ENCODE results near the gene CDCA4.
"Not testable (repeated sequence)": the region's sequence is repeated elsewhere in the genome, so short reads cannot be mapped to it uniquely, and the experiment has no call there.

CDCA4 gene

DNA sequence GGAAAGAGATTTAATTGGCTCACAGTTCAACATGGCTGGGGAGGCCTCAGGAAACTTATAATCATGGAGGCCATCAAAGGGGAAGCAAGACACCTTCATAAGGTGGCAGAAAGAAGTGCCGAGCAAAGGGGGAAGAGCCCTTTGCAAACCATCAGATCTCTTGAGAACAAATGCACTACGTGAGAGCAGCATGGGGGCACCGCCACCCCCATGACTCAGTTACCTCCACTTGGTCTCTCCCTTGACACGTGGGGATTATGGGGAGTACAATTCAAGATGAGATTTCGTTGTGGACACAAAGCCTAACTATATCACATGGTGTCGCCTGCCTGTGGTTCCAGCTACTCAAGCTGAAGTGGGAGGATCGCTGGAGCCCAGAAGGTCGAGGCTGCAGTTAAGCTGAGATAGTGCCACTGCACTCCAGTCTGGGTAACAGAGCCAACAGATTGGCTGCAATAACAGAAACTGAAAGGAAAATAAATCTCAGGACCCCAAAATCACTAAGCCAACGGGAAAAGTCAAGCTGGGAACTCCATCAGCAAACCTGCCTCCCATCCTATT is 10.0 kb upstream of the CDCA4 start:
- no peak for DNase-seq

DNA sequence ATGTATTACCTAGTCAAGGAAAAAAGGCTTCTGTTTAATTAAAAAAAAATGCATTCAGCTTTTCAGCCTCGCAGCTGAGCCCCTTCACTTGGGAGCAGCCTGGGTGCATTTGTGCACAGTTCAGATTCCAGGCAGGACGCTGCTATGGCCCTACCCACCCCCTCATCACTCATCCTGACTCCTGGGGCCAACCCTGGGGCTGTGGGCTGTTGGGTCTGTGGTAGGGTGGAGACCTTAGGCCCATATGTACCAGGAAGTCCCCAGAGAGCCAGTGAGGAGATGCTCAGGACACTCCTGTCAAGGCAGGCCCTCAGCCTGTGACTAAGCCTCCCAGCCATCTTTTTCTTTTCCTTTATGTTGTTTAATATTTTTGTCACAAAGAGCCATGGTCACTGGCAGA is 9.3 kb upstream of the CDCA4 start:
- no peak for DNase-seq

DNA sequence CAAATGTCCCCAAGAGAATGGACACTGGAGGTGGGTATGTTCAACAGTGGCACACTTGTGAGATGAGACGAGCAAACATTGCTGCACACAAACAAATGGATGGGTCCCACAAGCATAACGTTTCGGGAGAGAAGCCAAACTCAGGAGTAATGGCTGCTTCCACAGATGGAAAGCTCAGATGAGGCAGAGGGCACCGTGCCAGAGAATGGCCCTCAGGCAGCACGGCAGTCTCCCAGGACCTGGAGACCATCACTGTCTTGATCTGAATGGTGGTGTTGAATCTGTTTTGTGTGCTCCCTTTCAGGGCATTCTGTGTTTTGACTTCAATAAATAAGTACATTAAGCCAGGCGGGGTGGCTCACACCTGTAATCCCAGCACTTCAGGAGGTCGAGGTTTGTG is 8.5 kb upstream of the CDCA4 start:
- no peak for DNase-seq

DNA sequence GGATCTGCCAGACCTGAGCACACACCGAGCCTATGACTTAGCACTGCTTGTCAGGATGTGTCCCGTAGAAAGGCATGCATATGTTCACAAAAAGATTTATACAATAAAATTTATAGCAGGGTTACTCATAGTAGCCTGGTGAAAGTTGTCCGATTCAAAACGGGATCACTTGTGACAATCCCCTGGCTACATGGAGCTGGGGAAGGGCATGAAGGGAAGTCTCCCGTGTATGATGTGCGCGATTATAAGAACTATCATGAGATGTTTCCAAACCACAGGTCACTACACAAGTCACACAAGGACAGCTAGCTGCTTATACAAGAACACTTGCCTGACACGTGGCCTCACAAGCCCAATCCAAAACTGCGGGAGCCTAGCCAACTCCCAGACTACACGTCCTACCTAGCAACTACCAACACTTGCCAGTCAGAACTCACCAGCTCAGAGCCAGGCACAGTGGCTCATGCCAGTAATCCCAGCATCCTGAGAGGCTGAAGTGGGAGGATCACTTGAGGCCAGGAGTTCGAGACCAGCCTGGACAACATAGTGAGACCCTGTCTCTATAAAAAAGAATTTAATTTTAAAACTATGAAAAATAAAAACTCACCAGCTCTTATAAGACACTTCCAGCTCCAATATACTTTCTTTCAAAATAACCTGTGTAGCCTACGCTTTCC is 7.5 kb upstream of the CDCA4 start:
- no peak for DNase-seq

DNA sequence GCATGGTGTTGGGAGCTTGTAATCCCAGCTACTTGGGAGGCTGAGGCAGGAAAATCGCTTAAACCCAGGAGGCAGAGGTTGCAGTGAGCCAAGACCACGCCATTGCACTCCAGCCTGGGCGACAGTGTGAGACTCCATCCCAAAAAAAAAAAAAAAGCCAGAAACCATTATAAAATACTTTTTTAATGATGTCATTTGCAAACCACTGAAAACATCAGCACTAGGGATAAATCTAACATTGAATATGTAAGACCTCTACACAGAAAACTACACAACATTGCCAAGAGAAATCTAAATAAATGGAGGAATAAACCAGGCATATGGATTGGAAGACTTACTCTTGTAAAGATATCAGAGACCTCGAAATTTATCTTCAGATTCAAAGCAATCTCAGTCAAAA is 6.8 kb upstream of the CDCA4 start:
- not testable (repeated sequence) for DNase-seq

DNA sequence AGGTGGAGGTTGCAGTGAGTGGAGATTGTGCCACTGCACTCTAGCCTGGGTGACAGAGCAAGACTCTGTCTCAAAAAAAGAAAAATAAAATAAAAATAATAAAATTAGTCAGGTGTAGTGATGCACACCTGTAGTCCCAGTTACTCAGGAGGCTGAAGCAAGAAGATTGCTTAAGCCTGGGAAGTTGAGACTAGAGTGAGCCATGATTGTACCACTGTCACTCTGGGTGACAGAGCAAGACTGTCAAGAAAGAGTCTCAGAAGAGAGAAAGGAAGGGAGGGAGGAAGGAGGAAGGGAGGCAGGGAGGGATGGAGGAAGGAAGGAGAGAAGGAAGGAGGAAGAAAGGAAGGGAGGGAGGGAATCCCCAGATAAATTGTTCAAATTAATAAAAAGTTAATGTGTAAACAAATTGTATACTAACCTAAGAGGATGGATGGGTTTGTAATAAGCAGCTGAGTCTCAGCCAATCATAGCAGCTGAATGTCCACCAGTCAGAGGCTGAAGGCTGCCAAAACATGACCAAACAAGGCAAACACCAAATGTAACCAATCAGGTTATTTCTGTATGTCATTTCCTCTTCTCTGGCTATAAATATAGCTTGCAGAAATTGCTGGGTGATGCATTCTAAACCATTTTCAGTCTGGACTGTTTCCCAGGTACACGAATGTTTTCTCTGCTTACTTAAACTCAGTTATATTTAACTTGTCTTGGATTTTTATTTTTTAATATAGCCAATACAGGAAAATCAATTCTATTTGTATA is 6.1 kb upstream of the CDCA4 start:
- DNase-seq: no peak

DNA sequence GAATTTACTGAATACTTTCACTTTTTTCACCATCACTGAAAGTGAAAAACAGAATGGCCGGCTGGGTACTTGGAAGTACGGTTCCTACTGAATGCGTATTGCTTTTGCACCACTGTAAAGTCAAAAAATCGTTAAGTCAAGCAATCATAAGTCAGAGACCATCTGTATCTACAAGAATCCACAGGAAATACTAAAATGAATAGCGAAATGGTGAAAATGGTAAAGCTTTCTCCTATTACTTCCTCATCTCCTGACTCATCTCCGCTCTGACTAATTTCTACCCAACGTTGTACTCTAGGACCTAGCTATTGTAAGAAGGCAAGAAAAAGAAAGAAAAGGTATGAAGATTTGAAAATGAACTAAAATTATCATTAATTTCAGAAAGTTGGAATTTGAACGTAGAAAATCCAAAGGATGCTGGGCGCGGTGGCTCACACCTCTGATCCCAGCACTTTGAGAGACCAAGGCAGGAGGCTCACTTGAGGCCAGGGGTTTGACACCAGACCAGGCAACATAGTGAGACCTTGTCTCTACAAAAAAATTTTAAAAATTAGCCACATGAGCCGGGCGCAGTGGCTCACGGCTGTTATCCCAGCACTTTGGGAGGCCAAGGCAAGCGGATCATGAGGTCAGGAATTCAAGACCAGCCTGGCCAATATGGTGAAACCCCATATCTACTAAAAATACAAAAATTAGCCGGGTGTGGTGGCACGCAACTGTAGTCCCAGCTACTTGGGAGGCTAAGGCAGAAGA is 5.3 kb upstream of the CDCA4 start:
- DNase-seq: no peak

DNA sequence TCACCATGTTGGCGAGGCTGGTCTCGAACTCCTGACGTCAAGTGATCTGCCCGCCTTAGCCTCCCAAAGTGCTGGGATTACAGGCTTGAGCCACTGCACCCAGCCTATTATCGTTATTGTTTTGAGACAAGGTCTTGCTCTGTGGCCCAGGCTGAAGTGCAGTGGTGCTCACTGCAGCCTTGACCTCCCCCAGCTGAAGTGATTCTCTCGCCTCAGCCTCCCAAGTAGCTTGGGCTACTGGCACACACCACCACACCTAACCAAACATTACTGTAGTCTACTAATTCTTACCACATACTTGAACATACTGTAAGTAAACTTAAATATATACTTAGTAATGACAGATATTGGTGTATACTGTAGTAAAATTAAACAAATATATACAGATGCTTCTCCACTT is 4.5 kb upstream of the CDCA4 start:
- no peak for DNase-seq

DNA sequence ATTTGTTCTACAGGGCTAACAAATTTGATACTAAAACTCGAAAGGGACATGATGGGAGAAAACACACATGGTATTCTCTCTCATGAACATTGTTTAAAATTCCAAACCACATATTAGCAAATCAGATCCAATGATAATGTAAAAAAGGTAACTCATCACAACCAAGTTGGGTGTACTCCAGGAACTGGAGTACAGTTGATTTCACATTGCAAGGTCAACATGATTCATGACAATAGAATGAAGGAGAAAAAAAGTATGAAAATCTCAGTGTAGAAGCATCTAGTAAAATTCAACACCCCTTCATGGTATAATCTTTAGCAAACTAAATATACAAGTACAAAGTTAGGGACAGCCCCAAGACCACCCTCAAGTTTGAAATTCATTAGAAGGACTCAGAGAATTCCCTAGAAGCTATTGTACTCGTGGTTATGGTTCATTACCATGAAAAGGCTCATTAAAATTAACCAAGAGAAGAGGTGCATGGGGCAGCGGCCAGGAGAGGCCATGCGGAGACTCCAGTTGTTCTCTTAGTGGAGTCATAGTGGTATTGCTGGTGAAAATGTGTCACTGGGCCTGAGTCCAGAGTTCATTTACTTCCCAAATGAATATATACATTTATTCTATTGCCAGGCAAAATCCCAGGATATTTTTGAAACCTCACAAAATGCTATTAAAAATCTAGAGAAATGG is 3.1 kb upstream of the CDCA4 start:
- DNase-seq: no peak

DNA sequence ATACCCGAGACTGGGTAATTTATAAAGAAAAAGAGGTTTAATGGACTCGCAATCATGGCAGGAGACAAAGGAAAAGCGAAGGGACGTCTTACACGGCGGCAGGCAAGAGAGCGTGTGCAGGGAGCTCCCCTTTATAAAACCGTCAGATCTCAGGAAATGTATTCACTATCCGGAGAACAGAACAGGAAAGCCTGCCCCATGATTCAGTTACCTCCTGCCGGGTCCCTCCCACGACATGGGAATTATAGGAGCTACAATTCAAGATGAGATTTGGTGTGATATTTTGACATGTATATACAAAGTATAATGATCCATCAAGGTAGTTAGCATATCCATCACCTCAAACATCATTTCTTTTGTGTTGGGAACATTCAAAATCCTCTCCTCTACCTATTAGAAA is 2.3 kb upstream of the CDCA4 start:
- no peak for DNase-seq

DNA sequence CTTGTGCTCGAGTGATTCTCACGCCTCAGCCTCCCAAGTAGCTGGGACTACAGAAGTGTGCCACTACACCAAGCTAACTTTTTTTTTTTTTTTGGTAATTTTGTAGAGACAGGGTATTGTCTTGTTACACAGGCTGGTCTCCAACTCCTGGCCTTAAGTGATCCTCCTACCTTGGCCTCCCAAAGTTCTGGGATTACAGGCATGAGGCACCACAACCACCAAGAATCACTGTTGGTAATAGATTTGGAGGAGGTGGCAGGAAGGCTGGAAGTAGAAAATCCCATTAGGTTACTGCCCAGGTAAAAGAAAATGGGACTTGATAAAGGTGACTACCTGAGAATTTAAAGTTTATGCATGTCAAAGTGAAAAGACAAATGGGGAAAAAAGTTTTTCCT is 1.4 kb upstream of the CDCA4 start:
- DNase-seq: no peak

DNA sequence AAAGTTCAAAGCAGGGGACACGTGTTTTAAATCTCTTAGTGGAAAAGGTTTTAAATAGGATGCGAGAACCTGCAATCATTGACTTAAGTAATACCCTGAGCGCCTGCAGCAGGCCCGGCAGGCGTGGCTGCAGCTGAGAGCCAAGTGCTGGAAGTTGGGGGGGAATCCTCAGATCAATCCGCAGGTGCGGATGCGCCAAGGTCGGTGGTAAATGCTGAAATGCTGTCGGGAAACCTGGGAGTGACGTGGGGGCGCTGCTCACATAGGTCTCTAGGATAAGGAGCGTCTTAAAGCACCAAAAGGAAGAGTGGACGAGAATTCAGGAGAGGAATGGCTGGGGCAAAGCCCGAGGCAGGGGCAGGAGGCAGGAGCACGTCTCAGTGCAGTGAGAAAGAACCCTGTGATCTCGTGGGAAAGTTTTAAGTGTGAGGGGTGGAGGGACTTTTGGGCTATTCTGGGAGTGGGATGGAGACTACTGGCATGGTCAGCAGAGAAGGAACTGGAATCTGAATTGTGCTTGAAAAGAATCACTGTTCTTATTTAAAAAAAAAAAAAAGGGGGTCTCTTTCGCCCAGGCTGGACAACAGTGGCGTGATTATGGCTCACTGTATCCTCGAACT is 883 bp upstream of the CDCA4 start:
- DNase-seq: peak; percentile 16

DNA sequence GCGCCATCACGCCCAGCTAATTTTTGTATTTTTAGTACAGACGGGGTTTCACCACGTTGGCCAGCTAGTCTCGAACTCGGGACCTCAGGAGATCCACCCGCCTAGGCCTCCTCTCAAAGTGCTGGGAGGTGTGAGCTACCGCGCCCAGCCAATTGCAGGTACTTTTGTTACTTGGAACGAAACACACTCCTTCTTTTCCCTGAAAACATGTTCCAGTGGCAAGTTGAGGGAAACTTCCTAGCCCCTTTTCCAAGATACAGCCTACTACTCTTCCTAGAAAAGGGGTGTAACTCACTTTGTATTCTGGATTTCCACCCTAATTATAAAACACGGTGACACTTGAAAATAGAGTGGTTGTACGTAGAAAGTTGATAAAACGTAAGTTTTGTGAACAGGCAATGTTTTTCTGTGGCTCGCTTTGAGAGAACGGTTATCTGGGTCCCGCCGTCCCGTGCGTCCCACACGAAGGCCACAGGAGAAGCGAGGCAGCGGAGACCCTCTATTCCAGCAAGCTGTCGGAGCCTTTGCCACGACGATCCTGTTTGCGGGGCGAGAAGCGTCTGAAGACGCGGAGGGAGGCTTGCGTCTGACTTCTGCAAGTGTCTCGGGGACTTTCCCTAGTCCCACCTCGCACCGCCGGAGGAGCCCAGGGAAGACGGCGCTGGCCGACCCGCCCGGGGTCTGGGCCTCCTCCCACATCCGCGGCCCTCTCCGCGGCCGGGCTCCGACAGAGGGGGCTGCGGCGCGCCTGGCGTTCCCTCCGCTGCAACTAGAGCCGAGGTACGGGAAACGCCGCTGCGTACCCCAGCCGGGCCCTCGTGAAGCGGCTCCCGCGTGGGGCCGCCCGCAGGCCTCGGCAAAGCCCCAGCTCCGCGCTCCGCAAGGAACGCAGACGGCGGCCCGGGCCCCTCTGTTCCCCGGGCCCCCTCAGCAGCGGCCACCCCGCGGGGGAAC is 745 bp downstream of the CDCA4 start:
- peak; percentile 36 for DNase-seq

DNA sequence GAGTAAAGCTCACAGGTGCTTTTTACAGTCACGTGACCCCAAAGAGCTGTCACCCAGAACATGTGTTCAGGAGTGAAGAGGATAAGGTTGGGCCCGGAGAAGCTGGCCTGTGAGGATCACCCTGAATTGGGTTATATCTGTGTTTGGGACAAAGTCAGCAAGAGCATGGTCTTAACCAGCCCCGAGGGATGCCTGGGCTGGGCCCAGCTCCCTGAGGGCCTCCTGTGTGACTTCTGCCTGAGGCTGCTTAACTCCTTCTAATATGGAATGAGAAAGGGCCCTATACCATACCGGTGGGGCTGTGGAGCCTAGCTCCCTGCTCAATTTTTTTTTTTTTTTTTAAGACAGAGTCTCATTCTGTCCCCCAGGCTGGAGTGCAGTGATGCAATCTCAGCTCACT is 2.5 kb downstream of the CDCA4 start:
- no peak for DNase-seq

DNA sequence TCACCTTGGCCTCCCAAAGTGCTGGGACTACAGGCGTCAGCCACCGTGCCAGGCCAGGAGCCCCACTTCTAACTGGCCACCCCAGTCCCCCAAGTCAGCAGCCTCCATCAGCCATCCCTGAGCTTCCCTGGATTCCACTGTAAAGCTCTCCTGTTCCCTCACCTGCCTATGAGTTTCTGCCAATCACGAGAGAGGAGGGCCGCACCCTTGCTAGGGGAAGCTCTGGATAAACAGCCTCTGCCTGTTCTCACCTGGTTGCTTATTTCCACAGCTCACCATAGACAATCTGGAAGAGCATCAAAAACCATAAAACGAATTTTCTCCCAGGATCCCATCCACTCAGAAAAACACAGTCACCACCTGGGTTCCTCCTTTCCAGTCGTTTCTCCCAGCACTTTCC is 5.0 kb downstream of the CDCA4 start:
- DNase-seq: no peak

DNA sequence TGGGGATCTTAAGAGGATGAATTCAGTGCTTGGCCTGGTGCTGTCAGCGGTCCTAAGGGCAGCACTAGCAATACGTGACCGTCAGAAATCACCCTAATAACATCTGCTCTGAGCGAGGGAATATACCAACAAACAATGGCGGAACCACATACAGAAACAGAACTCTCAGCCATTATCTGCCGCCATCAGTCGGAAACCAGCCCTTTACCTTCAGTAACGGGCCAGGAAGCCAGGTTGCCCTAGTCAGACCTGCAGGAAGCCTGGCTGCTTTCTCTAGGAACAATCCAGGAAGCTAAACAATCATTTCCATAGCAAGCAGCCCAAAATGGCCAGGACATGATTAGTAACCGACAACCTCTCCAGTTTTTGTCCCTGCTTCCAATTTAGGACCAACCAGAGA is 5.6 kb downstream of the CDCA4 start:
- no peak for DNase-seq

DNA sequence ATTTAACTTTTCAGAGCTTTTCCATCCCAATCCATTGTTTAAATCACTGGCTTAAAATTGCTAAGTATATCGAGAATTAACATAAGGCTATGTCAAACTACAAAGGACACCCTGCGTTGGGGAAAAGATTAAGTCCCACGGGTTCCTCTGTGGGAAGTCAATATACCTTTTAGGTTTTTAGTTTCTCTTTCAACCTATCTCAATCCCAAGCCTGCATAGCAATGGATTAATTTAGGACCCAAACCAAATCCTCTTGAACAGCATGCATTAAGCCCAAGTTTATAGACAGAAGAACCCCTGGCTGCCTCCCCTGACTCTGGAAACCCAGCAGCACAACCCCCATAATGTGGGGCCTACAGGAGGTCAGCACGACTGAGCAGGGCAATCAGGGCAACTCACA is 6.3 kb downstream of the CDCA4 start:
- no peak for DNase-seq

DNA sequence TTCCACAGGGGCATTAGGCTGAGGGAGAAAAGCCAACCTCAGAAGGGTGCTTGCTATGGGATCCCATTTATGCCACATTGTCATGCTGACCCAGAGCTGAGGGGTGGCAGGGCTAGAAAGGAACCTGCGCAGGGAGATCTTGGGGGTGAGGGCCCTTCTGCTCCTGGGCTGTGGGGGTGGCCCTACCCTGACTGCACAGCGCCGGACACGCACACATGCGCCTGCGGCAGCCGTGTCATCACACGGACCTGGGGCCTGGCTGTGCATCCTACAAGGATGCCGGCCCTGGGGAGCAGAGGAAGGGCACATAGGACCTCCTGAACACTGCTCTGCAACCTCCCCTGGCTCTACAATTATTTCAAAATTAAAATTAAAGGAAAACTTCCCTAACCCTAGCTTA is 6.9 kb downstream of the CDCA4 start:
- no peak for DNase-seq

DNA sequence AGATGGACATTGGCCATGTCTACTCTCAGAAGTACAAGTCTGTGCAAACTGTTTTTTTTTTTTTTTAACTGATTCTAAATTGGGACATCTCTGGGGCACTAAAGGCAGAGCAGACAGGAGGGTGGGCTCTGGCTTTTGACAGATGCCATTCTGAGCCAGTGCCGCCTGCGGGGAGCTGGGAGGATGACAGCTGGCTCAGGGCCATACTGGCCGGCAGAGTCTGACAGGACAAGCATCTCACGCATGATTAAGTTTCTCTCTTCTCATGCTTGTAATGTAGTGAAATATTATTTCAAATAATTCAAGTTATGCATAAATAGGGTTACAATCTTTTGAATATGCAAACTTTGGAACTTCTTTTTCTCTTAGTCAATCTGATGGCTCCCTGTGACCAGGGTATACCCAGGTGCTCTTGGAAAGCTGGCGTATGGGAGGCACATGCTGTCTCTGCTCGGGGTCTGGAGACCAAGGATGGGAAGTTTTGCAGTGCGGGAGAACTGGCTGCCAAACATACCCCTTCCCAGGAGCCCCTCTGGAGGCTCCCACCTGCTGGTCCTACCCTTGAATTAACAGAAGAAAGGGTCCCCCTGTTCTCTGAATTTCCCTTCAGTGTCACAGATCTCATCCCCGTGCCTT is 7.6 kb downstream of the CDCA4 start:
- DNase-seq: no peak

DNA sequence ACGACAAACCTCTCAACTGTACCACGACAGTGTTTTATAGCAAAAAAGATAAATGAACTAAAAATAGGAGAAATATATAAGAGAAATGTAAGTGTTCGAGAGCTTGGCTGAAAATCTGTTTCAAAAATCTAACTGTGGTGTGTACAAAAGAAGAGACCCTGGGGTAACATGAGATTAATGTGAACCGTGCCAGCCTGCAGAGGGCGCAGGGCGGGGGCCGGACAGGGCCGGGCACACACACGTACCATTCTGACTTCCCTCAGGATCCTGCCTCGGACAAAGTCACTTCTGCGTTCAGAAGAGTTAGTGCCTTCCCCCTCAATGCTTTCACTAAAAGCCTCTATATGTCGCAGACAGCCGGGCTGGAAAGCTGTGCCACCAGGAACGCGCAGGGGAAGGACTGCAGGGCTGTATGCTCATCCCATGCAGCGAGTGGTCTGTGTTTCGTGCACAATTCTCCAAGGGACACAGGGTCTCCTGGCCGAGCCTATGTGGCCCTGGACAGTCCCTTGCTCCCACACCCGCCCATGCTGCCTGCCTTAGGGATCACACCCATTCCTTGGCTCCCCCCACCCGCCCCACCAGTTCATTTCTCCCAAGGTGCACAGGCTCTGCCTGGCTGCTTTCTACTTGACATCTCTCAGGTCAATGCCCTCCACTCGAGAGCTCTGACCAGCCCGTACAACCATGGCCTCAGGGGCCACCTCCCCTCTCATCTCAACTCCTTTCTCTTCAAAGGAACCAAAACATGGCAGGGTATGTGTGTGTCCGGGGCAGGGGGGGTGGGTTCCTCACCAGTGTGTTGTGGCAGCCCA is 8.5 kb downstream of the CDCA4 start:
- no peak for DNase-seq

All from activated T-cell treated with anti-CD3 and anti-CD28 coated beads for 4 hours (primary cell).